ENCODE measurements around the gene EFCC1.

EFCC1 gene

GRCh38 chr3:129001101-129001805 lies at the start of gene EFCC1:
Gene EFCC1 (plus strand): TSS chr3:129001304. CDS start chr3:129001629, 325 bp downstream.
- no peak for DNase-seq

GRCh38 chr3:128956440-128956839 lies 44.7 kb upstream of the EFCC1 start:
- DNase-seq: no peak

GRCh38 chr3:128965280-128965679 lies 35.8 kb upstream of the EFCC1 start:
- DNase-seq: no peak

- DNase-seq: no peak
Observed at GRCh38 chr3:128965818-128966217, 35.3 kb upstream of the EFCC1 start.

- DNase-seq: no peak
Observed at GRCh38 chr3:128967748-128968355, 33.3 kb upstream of the EFCC1 start.

GRCh38 chr3:128969993-128970739 lies 30.9 kb upstream of the EFCC1 start:
- DNase-seq: peak in 3 of 4 experiments; percentile 12 to 55 (median 46)

GRCh38 chr3:128970740-128971047 lies 30.4 kb upstream of the EFCC1 start:
- no peak for DNase-seq

GRCh38 chr3:128971421-128972100 lies 29.5 kb upstream of the EFCC1 start:
- no peak for DNase-seq

- no peak for DNase-seq
Observed at GRCh38 chr3:128973988-128974564, 27.0 kb upstream of the EFCC1 start.

GRCh38 chr3:128975276-128975675 lies 25.8 kb upstream of the EFCC1 start:
- no peak for DNase-seq

- no peak for DNase-seq
Observed at GRCh38 chr3:128983293-128984069, 17.6 kb upstream of the EFCC1 start.

- DNase-seq: no peak
Observed at GRCh38 chr3:128984596-128984995, 16.5 kb upstream of the EFCC1 start.

- DNase-seq: no peak
Observed at GRCh38 chr3:128987302-128988100, 13.6 kb upstream of the EFCC1 start.

GRCh38 chr3:128988286-128988685 lies 12.8 kb upstream of the EFCC1 start:
- no peak for DNase-seq

- DNase-seq: no peak
Observed at GRCh38 chr3:128991355-128991895, 9.7 kb upstream of the EFCC1 start.

- DNase-seq: no peak
Observed at GRCh38 chr3:128992926-128993460, 8.1 kb upstream of the EFCC1 start.

- peak; percentile 61 to 85 (median 70) for DNase-seq
Observed at GRCh38 chr3:128993461-128994172, 7.5 kb upstream of the EFCC1 start, which contains the start of gene CFAP92. Gene CFAP92 (minus strand): TSS chr3:128994076. CDS start chr3:128993304, 772 bp downstream.

- DNase-seq: no peak
Observed at GRCh38 chr3:128994173-128994512, 7.0 kb upstream of the EFCC1 start.

- no peak for DNase-seq
Observed at GRCh38 chr3:128994581-128995546, 6.2 kb upstream of the EFCC1 start.

Data from activated naive CD4-positive, alpha-beta T cell (primary cell).